Measurements from ENCODE around the gene PAX1.

- no peak for TF ChIP-seq SIN3A (IDR thresholded peaks at IDR 0.05; ENCODE audit: borderline replicate concordance, low read depth, low read length)
- TF ChIP-seq PRDM4 (CRISPR knock-in tag; IDR thresholded peaks at IDR 0.05; ENCODE audit: borderline replicate concordance) = no peak
- no peak for TF ChIP-seq ERF (CRISPR knock-in tag; IDR thresholded peaks at IDR 0.05)
- TF ChIP-seq KMT2B (CRISPR knock-in tag; IDR thresholded peaks at IDR 0.05) = no peak
- TF ChIP-seq PREB (CRISPR knock-in tag; IDR thresholded peaks at IDR 0.05) = no peak
- no peak for TF ChIP-seq PLSCR1 (CRISPR knock-in tag; IDR thresholded peaks at IDR 0.05; ENCODE audit: borderline replicate concordance)
- TF ChIP-seq ZNF558 (CRISPR knock-in tag; IDR thresholded peaks at IDR 0.05; ENCODE audit: borderline replicate concordance) = no peak
- no peak for TF ChIP-seq SP1 (IDR thresholded peaks at IDR 0.05)
- no peak for TF ChIP-seq SP1 (CRISPR knock-in tag; IDR thresholded peaks at IDR 0.05)
- TF ChIP-seq GLI4 (CRISPR knock-in tag; IDR thresholded peaks at IDR 0.05; ENCODE audit: borderline replicate concordance) = no peak
- TF ChIP-seq MYNN (CRISPR knock-in tag; IDR thresholded peaks at IDR 0.05; ENCODE audit: low read depth) = no peak
- no peak for TF ChIP-seq SP140L (CRISPR knock-in tag; IDR thresholded peaks at IDR 0.05; ENCODE audit: borderline replicate concordance)
- no peak for TF ChIP-seq FIP1L1 (IDR thresholded peaks at IDR 0.05; ENCODE audit: borderline replicate concordance, insufficient read depth, low read depth, low read length)
These were observed 9.9 kb downstream of the PAX1 start for GRCh38 chr20:21715193-21715881.

Data from HepG2 (cell line).